GM12874 (cell line): ENCODE measurements around the gene CERS5.

ENCODE experiments used
- CTCF ChIP-seq: IDR thresholded peaks from 2 replicates; pipeline ENCODE4 v1.5.1; 2011; ENCODE audit warnings: low read depth, mild to moderate bottlenecking, control low read depth, low read length, moderate library complexity; ENCODE audit not compliant: insufficient read depth

Gene CERS5

DNA sequence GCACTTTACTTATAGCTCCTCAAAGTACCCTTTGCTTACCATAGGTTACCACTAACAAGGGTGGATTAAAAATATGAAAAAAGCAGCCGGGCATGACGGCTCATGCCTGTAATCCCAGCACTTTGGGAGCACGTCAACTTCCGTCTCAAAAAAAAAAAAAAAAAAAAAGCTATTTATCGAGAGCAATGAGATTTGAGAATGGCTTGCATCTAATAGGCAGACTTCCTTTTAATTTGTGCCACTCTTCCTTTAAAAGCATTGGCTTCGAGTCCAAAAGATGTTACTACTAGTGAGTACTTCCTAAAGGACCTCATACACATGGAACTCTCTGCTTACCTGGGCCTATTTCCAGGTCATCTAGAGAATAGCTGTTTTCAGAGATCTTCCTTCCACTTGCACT is 38.5 kb upstream of the CERS5 start:
- TF ChIP-seq CTCF, result no peak

GRCh38 chr12:50203691-50204090 is 36.5 kb upstream of the CERS5 start:
- TF ChIP-seq CTCF, result no peak

- TF ChIP-seq CTCF, result no peak
Observed at GRCh38 chr12:50201987-50202521, 34.9 kb upstream of the CERS5 start.

DNA sequence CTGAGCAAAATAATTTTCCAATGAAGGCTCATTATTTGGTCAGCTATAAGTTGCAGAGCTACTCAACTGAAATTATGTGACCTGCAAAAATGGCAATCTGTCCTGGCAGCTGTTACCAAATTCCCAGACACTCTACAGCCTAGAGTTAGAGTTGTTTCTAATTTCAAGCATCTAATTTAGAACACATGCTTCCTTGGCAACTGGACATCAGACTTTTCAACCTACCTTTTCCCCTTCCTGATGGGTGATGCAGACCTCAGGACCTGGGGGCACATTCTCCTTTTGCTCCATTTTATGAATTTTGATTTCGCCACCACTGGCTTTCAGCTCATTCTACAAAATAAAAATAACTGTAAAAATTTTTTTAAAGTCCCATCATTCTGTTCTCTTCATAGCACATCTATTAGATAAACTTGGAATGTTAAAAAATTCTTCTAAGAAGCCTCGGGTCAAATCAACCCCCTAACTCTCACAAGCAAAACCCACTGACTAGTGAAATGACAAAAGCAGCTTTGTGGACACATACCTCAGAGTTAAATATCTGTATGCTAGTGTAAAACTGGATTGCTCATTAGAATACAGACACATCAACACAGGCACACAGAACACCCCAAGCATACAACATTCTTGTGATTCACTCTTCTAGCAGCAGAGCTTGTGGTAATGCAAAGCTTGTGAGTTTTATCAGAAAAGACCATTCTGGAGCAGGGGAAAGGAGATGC is 33.5 kb upstream of the CERS5 start:
- TF ChIP-seq CTCF, result no peak

DNA sequence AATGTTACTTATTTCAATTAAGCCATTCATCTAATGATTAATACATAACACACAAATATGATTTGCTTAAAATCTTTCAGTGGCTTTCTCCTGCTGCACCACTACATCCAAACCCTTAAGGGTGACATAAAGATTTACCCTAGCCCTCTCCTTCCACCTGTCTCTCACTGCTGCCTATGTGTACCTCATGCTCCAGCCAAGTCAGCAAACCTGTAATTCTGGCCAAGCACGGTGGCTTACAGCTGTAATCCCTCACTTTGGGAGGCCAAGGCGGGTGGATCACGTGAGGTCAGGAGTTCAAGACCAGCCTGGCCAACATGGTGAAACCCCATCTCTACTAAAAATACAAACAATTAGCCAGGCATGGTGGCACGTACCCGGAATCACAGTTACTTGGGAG is 31.7 kb upstream of the CERS5 start:
- TF ChIP-seq CTCF, result no peak

DNA sequence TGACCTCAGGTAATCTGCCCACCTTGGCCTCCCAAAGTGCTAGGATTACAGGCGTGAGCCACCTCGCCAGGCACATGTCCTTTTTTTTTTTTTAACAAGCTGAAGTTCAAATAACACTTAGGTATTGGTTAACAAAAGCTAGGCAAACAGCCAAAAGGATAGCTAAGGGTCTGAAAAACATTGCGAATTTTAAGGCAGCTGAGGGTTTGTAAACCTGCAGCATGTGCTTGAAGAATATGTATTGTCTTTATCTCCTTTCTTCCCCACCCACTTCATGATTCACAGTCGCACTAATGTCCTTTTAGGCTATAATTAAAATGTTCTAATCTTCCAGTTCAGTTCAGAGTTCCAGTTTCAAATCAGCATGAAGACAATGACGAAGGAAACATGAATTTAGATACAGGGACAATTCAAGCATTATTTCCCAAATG is 30.1 kb upstream of the CERS5 start:
- no peak for TF ChIP-seq CTCF

GRCh38 chr12:50196537-50196936 is 29.4 kb upstream of the CERS5 start:
- no peak for TF ChIP-seq CTCF
